Astrocyte of the hippocampus (primary cell): ENCODE results near the gene ARHGAP25.

Experiments
- DNase-seq: peaks from one replicate; pipeline ENCODE4 v3.0.0; 2011; ENCODE audit warnings: low read depth, low spot score

Gene ARHGAP25

GRCh38 chr2:68742626-68743415 lies 8.2 kb downstream of the ARHGAP25 start:
- no peak for DNase-seq

- no peak for DNase-seq
Measured at GRCh38 chr2:68743531-68743930, 8.9 kb downstream of the ARHGAP25 start.

- peak; percentile 38 for DNase-seq
Measured at GRCh38 chr2:68744366-68744912, 9.8 kb downstream of the ARHGAP25 start.

- no peak for DNase-seq
Measured at GRCh38 chr2:68745006-68745405, 10.4 kb downstream of the ARHGAP25 start.

- no peak for DNase-seq
Measured at GRCh38 chr2:68746408-68746807, 11.8 kb downstream of the ARHGAP25 start.

GRCh38 chr2:68747413-68747812 lies 12.8 kb downstream of the ARHGAP25 start:
- no peak for DNase-seq

- DNase-seq = no peak
Measured at GRCh38 chr2:68747900-68748299, 13.3 kb downstream of the ARHGAP25 start.

- DNase-seq = no peak
Measured at GRCh38 chr2:68748568-68748967, 14.0 kb downstream of the ARHGAP25 start.

- no peak for DNase-seq
Measured at GRCh38 chr2:68749345-68749744, 14.7 kb downstream of the ARHGAP25 start.

- DNase-seq = no peak
Measured at GRCh38 chr2:68750592-68751396, 16.2 kb downstream of the ARHGAP25 start.

GRCh38 chr2:68751397-68752339 lies 17.1 kb downstream of the ARHGAP25 start:
- peak; percentile 95 for DNase-seq

GRCh38 chr2:68753318-68753717 lies 18.7 kb downstream of the ARHGAP25 start:
- no peak for DNase-seq

- DNase-seq = no peak
Measured at GRCh38 chr2:68755071-68755470, 20.5 kb downstream of the ARHGAP25 start.

GRCh38 chr2:68756178-68756577 lies 21.6 kb downstream of the ARHGAP25 start:
- DNase-seq = no peak

- no peak for DNase-seq
Measured at GRCh38 chr2:68757081-68757480, 22.5 kb downstream of the ARHGAP25 start.

GRCh38 chr2:68762100-68762499 lies 27.5 kb downstream of the ARHGAP25 start:
- no peak for DNase-seq

- DNase-seq = no peak
Measured at GRCh38 chr2:68762665-68763064, 28.1 kb downstream of the ARHGAP25 start.

- peak; percentile 38 for DNase-seq
Measured at GRCh38 chr2:68764041-68764805, 29.6 kb downstream of the ARHGAP25 start.

GRCh38 chr2:68764806-68765311 lies 30.2 kb downstream of the ARHGAP25 start:
- DNase-seq = no peak

- DNase-seq = no peak
Measured at GRCh38 chr2:68765739-68766375, 31.2 kb downstream of the ARHGAP25 start.
